NCI-H82 treated with DMSO at 0.1 percent for 48 hours (cell line): Measurements from ENCODE around the gene ADAMTS9.

ENCODE experiments used
- DNase-seq: peaks from one replicate; lab custom pipeline; 2025; ENCODE audit not compliant: unreplicated experiment; lab: John Stamatoyannopoulos, UW

The ADAMTS9 gene

GRCh38 chr3:64686446-64686908 lies 1.3 kb downstream of the ADAMTS9 start:
- DNase-seq: no peak

- no peak for DNase-seq
Measured at GRCh38 chr3:64685800-64686445, 1.9 kb downstream of the ADAMTS9 start.

- DNase-seq: no peak
Measured at GRCh38 chr3:64685331-64685799, 2.4 kb downstream of the ADAMTS9 start.

GRCh38 chr3:64684715-64685261 lies 3.0 kb downstream of the ADAMTS9 start:
- no peak for DNase-seq

- no peak for DNase-seq
Measured at GRCh38 chr3:64681827-64682226, 6.0 kb downstream of the ADAMTS9 start.

- DNase-seq: no peak
Measured at GRCh38 chr3:64681015-64681414, 6.8 kb downstream of the ADAMTS9 start.

GRCh38 chr3:64680334-64680733 lies 7.5 kb downstream of the ADAMTS9 start:
- no peak for DNase-seq

- no peak for DNase-seq
Measured at GRCh38 chr3:64677961-64678716, 9.7 kb downstream of the ADAMTS9 start.

GRCh38 chr3:64676831-64677230 lies 11.0 kb downstream of the ADAMTS9 start:
- no peak for DNase-seq

GRCh38 chr3:64675687-64676247 lies 12.0 kb downstream of the ADAMTS9 start:
- DNase-seq: no peak

- no peak for DNase-seq
Measured at GRCh38 chr3:64674591-64675076, 13.2 kb downstream of the ADAMTS9 start.

GRCh38 chr3:64673159-64673715 lies 14.6 kb downstream of the ADAMTS9 start:
- no peak for DNase-seq

- no peak for DNase-seq
Measured at GRCh38 chr3:64668582-64669510, 19.0 kb downstream of the ADAMTS9 start.

- no peak for DNase-seq
Measured at GRCh38 chr3:64667887-64668581, 19.8 kb downstream of the ADAMTS9 start.

- no peak for DNase-seq
Measured at GRCh38 chr3:64667138-64667537, 20.7 kb downstream of the ADAMTS9 start.

GRCh38 chr3:64666171-64666588 lies 21.6 kb downstream of the ADAMTS9 start:
- no peak for DNase-seq

GRCh38 chr3:64664397-64664796 lies 23.4 kb downstream of the ADAMTS9 start:
- no peak for DNase-seq

- DNase-seq: no peak
Measured at GRCh38 chr3:64659617-64659978, 28.2 kb downstream of the ADAMTS9 start.

GRCh38 chr3:64658001-64658400 lies 29.8 kb downstream of the ADAMTS9 start:
- no peak for DNase-seq

- DNase-seq: no peak
Measured at GRCh38 chr3:64656544-64656943, 31.3 kb downstream of the ADAMTS9 start.
